HG03103 (cell line): Measurements from ENCODE around the gene SPATA24.
"Not testable (repeated sequence)": the region's sequence is repeated elsewhere in the genome, so short reads cannot be mapped to it uniquely, and the experiment has no call there.

Source experiments
- ATAC-seq: cut with Tn5 transposase; IDR thresholded peaks from one replicate; pipeline ENCODE4 v1.9.1; 2021; ENCODE audit warnings: low read depth; ENCODE audit not compliant: unreplicated experiment

SPATA24 gene, protein sequence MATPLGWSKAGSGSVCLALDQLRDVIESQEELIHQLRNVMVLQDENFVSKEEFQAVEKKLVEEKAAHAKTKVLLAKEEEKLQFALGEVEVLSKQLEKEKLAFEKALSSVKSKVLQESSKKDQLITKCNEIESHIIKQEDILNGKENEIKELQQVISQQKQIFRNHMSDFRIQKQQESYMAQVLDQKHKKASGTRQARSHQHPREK

GRCh38 chr5:139403787-139404483 is at the start of gene SPATA24:
TSS of gene SPATA24 (minus strand) at chr5:139404089. CDS start at chr5:139404060, 29 bp downstream.
- ATAC-seq = peak; percentile 81

- ATAC-seq = no peak
Observed at GRCh38 chr5:139451878-139452660, 48.2 kb upstream of the SPATA24 start.

GRCh38 chr5:139451176-139451575 is 47.3 kb upstream of the SPATA24 start:
- no peak for ATAC-seq

GRCh38 chr5:139446956-139447779 is 43.3 kb upstream of the SPATA24 start:
- no peak for ATAC-seq

DNA sequence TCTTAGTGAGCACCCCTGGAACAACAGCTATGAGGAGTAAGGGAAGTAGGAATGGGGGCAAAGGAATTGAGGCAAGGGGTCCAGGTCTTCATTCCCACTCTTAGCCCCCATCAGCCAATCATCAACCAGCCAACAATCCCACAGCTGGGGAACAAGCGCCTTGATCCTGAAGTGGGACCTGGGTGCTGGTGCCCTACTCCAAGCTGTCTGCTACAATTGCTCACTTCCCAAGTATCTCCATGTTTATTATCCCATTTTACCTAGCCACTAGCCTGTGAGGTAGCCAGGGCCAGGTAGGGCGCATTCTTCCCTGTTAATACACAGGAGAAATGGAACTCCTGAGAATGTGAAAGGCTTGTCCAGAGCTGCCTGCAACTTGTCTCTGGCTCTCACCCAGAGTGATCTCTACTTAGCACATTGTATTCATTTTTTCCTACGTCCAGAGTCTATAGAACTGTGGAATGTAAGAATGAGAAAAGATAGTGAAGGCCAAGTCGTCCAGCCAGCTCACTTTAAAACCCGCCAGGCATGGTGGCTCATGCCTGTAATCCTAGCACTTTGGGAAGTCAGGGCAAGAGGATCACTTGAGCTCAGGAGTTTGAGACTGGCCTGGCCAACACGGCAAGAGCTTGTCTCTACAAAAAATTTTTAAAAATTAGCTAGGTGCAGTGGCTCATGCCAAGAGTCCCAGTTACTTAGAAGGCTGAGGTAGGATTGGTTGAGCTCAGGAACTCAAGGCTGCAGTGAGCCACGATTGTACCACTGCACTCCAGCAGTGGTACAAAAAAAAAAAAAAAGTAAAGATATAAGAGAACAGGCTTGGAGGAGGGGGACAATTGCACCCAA is 41.7 kb upstream of the SPATA24 start:
- no peak for ATAC-seq

- no peak for ATAC-seq
Observed at GRCh38 chr5:139443831-139444453, 40.1 kb upstream of the SPATA24 start.

GRCh38 chr5:139440416-139440815 is 36.5 kb upstream of the SPATA24 start:
- ATAC-seq = not testable (repeated sequence)

GRCh38 chr5:139439013-139439903 is 35.4 kb upstream of the SPATA24 start, which contains the start of gene DNAJC18:
TSS of gene DNAJC18 (minus strand) at chr5:139439525. CDS start at chr5:139439445, 80 bp downstream.
- peak; percentile 89 for ATAC-seq

GRCh38 chr5:139438707-139439012 is 34.8 kb upstream of the SPATA24 start:
- no peak for ATAC-seq

DNA sequence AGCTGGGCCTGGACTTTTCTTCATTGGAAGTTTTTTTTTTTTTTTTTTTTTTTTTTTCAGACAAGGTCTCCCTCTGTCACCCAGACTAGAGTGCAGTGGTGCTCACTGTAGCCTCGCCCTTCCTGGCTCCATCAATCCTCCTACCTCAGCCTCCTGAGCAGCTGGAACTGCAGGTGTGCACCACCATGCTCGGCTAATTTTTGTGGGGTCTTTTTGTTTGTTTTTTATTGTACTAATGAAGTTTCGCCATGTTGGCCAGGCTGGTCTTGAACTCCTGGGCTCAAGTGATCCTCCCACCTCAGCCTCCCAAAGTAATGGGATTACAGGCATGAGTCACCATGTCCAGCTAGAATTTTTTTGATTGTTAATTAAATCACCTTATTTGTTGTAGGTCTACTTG is 31.8 kb upstream of the SPATA24 start:
- no peak for ATAC-seq

DNA sequence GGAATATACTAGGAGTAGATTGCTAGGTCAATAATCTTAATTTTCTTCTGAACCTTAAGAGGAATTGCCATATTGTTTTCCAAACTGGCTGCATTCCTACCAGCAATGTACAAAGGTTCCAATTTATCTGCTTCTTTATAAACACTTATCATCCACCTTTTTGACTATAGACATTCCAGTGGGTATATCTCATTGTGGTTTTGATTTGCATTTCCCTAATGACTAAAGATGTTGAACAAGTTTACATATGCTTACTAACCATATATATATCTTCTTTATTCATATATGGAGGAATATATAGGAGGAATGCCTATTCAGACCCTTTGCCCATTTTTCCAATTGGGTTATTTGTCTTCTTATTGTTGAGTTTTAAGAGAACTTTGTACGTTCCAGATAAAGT is 27.8 kb upstream of the SPATA24 start:
- no peak for ATAC-seq

DNA sequence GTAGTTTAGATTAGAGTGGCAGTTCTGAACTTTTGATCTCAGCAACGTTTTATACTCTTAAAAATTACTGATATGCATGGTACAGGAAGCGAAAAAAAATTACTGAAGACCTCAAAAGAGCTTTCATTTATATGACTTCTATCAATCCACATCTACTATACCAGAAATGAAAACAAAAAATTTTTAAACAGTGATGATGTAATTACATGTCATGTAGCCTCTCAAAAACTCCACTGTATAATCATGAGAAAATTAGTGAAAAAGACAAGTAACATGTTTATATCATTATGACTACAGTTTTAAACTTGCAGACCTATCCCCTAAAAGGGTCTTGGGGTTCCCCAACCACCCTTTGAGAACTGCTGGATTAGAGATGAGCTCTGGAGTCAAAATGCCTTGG is 26.1 kb upstream of the SPATA24 start:
- ATAC-seq = no peak

- ATAC-seq = no peak
Observed at GRCh38 chr5:139426203-139426885, 22.5 kb upstream of the SPATA24 start.

GRCh38 chr5:139425497-139425896 is 21.6 kb upstream of the SPATA24 start:
- ATAC-seq = no peak

DNA sequence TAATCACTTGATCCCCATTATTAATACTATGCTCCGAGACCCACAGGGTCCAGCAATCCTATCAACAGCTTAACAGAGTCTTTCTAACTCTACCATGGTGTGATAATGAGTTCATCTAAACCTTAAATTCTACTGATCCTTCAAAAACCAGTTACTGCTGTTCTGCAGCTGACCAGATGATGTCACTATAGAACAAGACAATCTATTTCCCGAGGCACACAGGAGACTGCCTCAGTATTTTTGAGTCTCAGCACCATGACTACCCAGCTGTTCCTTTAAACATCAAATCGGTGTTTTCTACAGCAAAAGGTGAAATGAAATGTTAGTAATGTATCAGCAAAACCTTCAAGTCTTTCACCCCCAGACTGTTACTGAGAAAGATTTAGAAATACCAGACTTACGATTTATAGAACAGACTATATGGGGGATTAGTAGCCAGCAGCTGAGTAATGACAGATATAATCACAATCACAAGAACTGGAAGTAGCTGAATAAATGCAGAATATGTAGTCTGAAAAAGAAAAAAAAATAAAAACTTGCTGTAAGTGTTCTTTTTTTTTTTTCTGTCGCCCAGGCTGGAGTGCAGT is 18.5 kb upstream of the SPATA24 start:
- peak; percentile 54 for ATAC-seq

DNA sequence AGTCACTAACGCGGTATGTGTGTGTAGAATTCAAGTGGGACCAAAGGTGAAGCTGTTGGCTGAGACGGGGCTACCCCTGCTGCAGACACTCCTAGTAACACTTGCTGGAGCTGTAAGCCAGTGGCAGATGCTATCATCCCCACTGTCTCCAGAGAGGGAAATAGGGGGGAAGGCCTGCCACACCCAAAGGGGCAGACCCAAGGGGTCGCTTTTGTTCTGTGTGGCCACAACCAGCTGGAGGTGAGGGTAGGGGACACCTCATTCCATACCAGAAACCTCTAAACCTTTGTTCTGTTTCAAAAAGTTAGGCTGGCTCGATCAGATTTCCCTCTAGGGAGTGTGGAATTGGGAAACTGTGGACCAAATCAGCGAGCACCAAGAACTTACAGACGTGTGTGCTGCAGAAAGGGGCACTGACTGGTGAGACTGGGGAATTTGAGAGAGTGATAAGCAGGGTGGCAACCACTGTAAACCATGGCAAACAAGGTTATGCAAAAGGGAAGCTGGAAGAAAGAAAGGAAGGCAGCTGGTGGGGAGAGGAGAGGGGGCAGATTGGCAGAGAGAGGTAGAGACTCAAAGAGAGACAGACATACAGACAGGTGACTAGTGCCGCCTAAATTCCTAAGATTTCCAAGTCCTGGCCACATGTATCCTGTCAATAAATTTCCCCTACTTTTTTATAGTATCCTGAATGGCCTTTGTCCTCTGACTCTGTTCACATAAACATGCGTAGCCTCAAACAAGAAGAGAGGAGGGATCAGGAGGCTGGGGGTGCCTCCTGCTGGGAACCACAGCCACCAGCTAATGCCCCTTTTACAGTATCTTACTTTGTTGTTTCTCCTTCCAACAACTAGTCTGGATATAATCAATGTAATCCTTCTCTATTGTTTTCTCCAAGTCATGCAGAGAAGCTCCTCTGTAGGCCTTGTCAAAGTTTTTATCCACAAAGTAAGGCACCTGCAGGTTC is 15.6 kb upstream of the SPATA24 start:
- no peak for ATAC-seq
